ENCODE measurements around the gene CCL21.

CCL21 gene

GRCh38 chr9:34710023-34710422, at the start of gene CCL21:
CCL21 (minus strand) TSS chr9:34710136; CDS start chr9:34710066, 70 bp downstream.
- TF ChIP-seq RAD21 (IDR thresholded peaks at IDR 0.05; ENCODE audit: low read depth) (no peak), ZBTB7A (IDR thresholded peaks at IDR 0.05; ENCODE audit: low read depth) (no peak), NFIC (IDR thresholded peaks at IDR 0.05) (no peak), TAF1 (IDR thresholded peaks at IDR 0.05; ENCODE audit: low read depth) (no peak), TCF12 (IDR thresholded peaks at IDR 0.05; ENCODE audit: low read depth) (no peak), CREB1 (IDR thresholded peaks at IDR 0.05; ENCODE audit: low read depth) (no peak), EP300 (IDR thresholded peaks at IDR 0.05; ENCODE audit: borderline replicate concordance) (no peak)

DNA sequence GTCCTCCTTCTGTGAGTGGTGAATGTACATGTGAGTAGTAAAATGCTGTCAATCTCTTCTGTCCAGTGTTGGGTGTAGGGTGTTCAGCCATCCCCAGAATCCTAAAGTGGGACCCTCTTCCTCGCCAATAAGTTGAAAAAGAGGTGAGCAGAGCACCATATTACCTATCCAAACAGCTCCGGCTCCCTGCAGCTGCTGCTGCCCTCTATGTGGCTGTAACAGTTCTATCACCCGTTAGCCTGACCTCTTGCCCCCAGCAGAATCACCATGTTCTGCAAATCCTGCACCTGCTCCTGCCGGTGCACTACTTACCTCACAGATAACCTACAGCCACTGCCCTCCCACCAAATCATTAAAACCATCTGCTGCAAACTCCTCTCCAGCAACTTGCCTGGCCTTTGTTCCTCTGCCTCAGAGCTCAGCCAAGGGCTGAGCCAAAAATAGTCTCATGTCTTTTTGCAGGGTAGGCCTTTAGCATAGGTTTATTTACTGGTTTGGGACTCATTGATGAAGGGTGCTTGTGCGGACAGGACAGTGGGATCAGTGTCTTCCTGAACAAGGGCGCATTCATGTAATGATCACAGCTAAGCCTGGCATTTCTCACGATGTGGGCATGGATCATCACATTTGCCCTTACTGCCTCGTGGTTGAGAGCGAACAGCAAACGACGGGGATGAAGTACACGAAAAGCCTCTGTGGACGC, 49.6 kb upstream of the CCL21 start:
- TF ChIP-seq ZBTB7A (IDR thresholded peaks at IDR 0.05; ENCODE audit: low read depth), result no peak
- TF ChIP-seq TAF1 (IDR thresholded peaks at IDR 0.05; ENCODE audit: low read depth), result no peak
- no peak for TF ChIP-seq TCF12 (IDR thresholded peaks at IDR 0.05; ENCODE audit: low read depth)
- TF ChIP-seq CREB1 (IDR thresholded peaks at IDR 0.05; ENCODE audit: low read depth), result no peak
- TF ChIP-seq FOXM1 (IDR thresholded peaks at IDR 0.05; ENCODE audit: borderline replicate concordance, low read depth), result no peak
- no peak for TF ChIP-seq USF1 (IDR thresholded peaks at IDR 0.05)
- TF ChIP-seq YY1 (IDR thresholded peaks at IDR 0.05; ENCODE audit: low read depth), result no peak
- TF ChIP-seq TEAD4 (IDR thresholded peaks at IDR 0.05), result no peak
- no peak for TF ChIP-seq NFIC (IDR thresholded peaks at IDR 0.05)
- no peak for TF ChIP-seq RAD21 (IDR thresholded peaks at IDR 0.05; ENCODE audit: low read depth)
- no peak for TF ChIP-seq CEBPB (IDR thresholded peaks at IDR 0.05)

DNA sequence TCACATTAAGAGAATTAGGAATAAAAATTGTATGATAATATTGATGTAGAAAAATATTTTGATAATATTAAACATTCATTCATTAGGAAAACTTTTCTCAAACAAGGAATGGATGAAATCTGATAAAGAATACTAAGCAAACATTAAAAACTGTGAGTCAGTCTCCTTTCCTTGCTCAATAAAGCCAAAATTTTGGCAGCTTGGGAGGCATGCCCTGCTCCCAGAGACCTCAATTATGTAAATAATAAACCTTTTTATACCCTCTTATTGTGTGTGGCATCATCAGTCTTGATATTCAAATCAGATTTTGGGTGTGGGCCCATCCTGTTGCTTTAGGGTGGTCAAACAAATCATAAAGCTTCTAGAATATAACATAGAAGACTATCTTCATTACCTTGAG, 36.6 kb upstream of the CCL21 start:
- no peak for TF ChIP-seq TAF1 (IDR thresholded peaks at IDR 0.05; ENCODE audit: low read depth)
- TF ChIP-seq EP300 (IDR thresholded peaks at IDR 0.05; ENCODE audit: borderline replicate concordance), result no peak
- TF ChIP-seq, protein P1, sequence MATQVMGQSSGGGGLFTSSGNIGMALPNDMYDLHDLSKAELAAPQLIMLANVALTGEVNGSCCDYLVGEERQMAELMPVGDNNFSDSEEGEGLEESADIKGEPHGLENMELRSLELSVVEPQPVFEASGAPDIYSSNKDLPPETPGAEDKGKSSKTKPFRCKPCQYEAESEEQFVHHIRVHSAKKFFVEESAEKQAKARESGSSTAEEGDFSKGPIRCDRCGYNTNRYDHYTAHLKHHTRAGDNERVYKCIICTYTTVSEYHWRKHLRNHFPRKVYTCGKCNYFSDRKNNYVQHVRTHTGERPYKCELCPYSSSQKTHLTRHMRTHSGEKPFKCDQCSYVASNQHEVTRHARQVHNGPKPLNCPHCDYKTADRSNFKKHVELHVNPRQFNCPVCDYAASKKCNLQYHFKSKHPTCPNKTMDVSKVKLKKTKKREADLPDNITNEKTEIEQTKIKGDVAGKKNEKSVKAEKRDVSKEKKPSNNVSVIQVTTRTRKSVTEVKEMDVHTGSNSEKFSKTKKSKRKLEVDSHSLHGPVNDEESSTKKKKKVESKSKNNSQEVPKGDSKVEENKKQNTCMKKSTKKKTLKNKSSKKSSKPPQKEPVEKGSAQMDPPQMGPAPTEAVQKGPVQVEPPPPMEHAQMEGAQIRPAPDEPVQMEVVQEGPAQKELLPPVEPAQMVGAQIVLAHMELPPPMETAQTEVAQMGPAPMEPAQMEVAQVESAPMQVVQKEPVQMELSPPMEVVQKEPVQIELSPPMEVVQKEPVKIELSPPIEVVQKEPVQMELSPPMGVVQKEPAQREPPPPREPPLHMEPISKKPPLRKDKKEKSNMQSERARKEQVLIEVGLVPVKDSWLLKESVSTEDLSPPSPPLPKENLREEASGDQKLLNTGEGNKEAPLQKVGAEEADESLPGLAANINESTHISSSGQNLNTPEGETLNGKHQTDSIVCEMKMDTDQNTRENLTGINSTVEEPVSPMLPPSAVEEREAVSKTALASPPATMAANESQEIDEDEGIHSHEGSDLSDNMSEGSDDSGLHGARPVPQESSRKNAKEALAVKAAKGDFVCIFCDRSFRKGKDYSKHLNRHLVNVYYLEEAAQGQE (IDR thresholded peaks at IDR 0.05; ENCODE audit: low read depth), result no peak
- no peak for TF ChIP-seq CREB1 (IDR thresholded peaks at IDR 0.05; ENCODE audit: low read depth)
- TF ChIP-seq CEBPB (IDR thresholded peaks at IDR 0.05), result no peak
- TF ChIP-seq NFIC (IDR thresholded peaks at IDR 0.05), result no peak
- no peak for TF ChIP-seq ZBTB7A (IDR thresholded peaks at IDR 0.05; ENCODE audit: low read depth)

GRCh38 chr9:34744295-34745221, 34.6 kb upstream of the CCL21 start:
- no peak for TF ChIP-seq TEAD4 (IDR thresholded peaks at IDR 0.05)
- no peak for TF ChIP-seq CEBPB (IDR thresholded peaks at IDR 0.05)
- no peak for TF ChIP-seq EP300 (IDR thresholded peaks at IDR 0.05; ENCODE audit: borderline replicate concordance)
- TF ChIP-seq TCF12 (IDR thresholded peaks at IDR 0.05; ENCODE audit: low read depth), result no peak
- TF ChIP-seq CREB1 (IDR thresholded peaks at IDR 0.05; ENCODE audit: low read depth), result no peak
- TF ChIP-seq USF1 (IDR thresholded peaks at IDR 0.05), result no peak
- TF ChIP-seq RAD21 (IDR thresholded peaks at IDR 0.05; ENCODE audit: low read depth), result no peak
- no peak for TF ChIP-seq MAX (IDR thresholded peaks at IDR 0.05)
- TF ChIP-seq EGR1 (IDR thresholded peaks at IDR 0.05), result no peak
- TF ChIP-seq NFIC (IDR thresholded peaks at IDR 0.05), result no peak
- no peak for TF ChIP-seq ZBTB7A (IDR thresholded peaks at IDR 0.05; ENCODE audit: low read depth)
- TF ChIP-seq TAF1 (IDR thresholded peaks at IDR 0.05; ENCODE audit: low read depth), result no peak
- no peak for TF ChIP-seq YY1 (IDR thresholded peaks at IDR 0.05; ENCODE audit: low read depth)
- TF ChIP-seq FOXM1 (IDR thresholded peaks at IDR 0.05; ENCODE audit: borderline replicate concordance, low read depth), result no peak
- TF ChIP-seq, protein P1 (IDR thresholded peaks at IDR 0.05; ENCODE audit: low read depth), result no peak

DNA sequence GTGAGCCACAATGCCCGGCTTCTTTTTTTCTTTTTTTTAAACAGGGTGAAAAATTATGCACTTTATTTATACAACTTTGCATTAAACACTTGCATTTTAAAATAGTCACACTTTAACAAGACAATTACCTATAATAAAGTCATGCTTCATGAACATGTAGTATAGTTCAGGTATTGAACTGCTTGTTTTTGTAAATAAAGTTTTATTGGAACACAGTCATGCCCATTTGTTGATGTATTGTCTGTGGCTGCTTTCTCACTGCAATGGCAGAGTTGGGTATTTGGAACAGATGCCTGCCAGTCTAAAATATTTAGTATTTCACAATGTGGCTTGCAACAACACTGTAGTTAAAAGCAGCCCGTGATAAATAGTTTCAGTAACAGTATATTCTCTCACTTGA, 32.8 kb upstream of the CCL21 start:
- TF ChIP-seq RAD21 (IDR thresholded peaks at IDR 0.05; ENCODE audit: low read depth) (no peak), ZBTB7A (IDR thresholded peaks at IDR 0.05; ENCODE audit: low read depth) (no peak), TCF12 (IDR thresholded peaks at IDR 0.05; ENCODE audit: low read depth) (no peak), EGR1 (IDR thresholded peaks at IDR 0.05) (no peak)
